ENCODE data around the gene MTMR3.

The MTMR3 gene

DNA sequence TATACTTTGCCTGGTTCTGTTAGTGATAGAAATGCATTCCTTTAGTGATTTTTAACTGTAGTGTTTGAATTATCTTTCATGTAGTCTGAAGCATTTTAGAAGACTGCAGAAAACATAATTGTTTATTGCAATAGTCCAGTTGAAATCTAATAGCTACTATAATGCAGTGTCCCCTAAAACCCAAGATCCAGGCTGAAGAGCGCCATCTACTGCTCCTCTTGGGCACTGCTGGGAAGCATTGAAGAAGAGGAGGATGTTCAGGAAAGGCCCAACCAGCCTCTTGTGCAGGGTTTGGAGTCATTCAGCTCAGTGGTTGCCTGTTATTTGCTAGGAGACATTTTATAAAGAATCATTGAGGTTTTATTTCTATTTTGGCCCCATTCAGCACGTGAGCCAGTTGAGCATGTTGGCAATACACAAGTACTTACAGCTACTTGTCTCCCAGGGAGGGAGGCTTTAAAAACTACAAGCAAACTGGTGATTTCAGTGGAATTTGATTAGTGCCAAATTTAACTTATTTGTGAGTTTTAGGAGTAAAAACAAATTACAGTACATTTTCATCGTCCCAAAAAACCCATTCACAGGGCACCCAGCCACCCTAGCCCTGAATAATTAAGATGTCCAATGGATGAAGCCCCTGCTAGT is 122.4 kb downstream of the MTMR3 start:
- no peak for DNase-seq

DNA sequence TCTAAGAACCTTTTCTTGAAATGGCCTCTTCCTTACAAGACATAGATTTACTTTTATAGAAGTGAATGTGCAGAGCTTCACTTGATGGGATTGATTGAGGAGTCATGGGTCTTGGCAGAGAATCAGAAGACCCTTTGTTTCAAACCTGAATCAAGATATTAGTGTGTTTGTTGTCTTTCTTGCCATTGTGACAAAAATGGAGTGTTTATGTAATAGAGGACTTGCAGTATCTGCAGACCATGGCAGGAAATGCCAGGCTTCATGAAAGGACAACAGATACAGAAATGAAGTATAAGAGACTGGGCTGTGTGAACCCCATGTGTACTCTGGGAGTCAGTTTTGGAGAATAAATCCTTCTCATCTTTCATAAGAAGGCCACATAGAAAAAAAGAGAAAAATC is 124.4 kb downstream of the MTMR3 start:
- DNase-seq = no peak

DNA sequence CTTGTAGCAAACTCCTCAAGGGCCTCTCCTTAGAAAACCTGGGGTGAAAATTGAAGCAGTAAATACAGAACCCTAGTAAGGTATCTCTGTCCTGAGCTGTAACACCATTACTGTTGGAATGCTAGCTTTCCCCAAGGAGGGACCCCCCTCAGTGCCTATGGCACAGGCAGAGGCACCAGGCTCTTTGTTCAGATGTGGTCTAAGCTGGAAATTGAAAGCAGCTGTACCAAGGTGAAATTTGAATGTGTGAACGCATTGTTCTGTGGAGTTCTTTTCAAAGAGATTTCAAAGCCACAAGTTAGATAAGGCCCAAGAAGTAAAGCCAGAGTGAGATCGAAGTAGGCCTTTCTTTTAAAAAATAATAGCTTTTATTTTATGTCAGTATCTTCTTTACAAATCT is 125.4 kb downstream of the MTMR3 start:
- no peak for DNase-seq

DNA sequence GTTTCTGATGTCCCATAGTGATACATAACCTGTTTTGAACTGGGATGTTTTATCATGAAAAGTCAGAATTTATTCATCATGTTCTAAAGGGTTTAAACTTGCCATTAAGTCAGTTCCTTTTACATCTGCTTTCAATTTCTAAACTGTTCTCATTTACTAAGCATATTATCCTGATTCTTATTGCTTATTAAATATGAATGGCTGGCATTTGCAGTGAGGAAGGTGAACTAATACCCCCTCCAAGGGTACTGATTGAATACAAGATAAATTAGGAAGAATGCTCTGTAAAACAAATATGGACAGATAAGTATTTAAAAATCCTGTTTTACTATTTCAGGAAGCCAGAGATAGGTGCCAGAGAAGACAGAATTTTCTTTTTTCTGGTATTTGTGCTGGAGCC is 126.5 kb downstream of the MTMR3 start:
- no peak for DNase-seq

DNA sequence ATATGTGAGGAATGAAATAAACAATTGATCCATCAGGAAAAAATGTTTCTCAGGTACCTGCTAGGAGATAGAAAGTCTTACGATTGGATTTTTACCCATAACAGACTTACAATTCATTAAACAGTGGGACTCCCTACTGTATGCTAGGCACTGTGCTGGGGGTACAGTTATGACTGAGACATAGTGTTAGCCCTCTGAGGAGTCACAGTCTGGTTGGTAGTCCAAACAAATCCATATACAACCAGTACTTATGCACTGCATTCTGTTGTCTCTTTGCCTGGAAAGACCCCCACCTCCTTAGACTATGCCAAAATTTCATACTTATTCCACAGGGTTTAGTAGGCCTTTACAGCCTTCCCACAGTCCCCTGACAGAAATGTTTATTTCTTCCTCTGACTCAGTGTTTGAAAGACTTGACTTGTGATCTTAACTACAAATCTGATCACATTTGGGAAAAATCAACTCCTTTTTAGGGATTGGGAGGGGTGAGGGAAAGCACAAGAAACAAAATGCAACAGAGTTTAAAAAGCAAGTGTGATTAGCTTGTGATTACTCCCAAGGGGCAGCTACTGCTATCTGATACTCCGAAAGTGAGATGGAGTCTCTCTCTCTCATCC is 127.9 kb downstream of the MTMR3 start:
- no peak for DNase-seq

DNA sequence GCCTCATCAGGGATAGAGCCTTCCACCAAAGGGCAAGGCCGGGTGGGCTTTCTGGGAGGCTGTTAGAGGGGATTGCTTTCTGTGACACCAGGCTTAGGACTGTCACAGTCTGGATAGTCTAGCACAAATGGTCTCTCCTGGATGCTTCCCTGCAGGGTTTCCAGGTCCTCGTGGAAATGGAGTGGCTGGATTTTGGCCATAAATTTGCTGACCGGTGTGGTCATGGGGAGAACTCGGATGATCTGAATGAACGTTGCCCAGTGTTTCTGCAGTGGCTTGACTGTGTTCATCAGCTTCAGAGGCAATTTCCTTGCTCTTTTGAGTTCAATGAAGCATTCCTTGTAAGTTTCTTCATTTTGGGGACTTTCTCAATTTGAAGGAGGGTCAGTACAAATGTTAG is 130.2 kb downstream of the MTMR3 start:
- DNase-seq = no peak

DNA sequence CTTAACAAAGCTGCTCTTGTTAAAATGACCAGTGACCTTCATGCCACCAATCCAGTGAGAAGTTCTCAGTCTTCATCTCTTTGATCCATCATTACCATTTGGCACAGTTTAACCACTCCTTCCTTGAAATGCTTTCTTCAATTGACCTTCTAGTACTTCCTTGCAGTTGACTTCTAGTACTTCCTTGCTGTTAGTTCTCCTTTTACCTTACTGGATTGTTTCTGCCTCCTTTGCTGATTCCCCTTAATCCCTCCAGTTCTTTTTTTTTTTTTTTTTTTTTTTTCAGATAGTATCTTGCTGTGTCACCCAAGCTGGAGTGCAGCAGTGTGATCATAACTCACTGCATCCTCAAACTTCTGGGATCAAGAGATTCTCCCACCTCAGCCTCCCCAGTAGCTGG is 131.3 kb downstream of the MTMR3 start:
- no peak for DNase-seq

DNA sequence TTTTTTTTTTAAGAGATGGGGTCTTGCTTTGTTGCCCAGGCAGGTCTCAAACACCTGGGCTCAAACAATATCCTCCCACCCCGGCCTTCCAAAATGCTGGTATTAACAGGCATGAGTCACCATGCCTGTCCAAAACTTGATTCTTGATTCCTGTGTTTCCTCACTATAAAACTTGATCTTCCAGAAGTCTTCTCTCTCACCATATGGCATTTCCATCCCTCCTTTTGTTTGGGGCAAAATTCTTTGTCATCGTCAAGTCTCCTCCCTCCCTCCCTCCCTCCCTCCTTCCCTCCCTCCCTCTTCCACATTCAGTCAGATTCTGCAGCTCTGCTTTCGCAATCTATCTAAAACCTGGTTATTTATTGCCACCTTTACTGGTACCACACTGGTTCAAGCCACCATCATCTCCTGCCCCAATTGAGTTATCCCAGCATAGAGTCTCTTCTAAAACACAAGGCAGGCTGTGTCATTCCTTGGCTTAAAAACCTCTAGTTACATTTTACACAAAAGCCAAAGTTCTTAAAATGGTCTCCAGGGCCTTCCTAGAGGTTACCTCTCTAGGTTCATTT is 132.3 kb downstream of the MTMR3 start:
- DNase-seq = no peak

DNA sequence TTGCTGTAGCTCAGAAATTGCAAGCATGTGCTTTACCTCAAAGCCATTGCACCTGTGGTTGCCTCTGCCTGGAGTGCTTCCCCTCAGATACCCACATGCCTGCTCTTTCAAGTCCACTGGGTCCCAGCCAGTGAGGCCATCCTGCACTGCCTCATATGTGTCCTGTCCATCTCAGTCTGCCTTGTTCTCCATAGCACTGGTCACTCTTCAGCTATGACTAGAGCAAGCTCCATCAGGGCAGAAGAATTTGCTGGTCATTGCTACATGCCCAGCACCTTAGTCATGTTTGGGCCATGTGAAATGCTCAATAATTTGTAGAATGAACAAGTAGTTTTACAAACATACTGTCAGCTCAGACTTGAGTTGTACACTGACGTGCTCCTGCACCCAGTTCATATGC is 132.9 kb downstream of the MTMR3 start:
- no peak for DNase-seq

DNA sequence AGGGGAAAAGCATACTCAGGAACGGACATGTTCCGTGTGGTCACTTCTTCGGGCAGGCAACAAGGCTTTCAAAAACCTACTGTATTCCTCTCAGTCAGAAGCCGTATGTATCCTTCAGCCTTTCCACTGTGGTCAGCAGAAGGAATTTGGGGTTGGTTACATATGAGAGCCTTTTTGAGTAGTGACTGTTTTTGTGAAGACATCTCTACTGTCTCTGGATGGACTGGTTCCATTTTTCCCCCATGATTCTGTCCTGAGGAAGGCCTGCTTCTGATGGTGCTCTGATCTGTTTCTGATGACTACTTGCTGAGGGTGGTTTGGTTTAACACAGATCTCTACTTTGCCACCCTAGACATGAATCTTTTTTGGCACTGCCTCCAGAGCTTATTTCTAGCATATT is 133.6 kb downstream of the MTMR3 start:
- DNase-seq = no peak

DNA sequence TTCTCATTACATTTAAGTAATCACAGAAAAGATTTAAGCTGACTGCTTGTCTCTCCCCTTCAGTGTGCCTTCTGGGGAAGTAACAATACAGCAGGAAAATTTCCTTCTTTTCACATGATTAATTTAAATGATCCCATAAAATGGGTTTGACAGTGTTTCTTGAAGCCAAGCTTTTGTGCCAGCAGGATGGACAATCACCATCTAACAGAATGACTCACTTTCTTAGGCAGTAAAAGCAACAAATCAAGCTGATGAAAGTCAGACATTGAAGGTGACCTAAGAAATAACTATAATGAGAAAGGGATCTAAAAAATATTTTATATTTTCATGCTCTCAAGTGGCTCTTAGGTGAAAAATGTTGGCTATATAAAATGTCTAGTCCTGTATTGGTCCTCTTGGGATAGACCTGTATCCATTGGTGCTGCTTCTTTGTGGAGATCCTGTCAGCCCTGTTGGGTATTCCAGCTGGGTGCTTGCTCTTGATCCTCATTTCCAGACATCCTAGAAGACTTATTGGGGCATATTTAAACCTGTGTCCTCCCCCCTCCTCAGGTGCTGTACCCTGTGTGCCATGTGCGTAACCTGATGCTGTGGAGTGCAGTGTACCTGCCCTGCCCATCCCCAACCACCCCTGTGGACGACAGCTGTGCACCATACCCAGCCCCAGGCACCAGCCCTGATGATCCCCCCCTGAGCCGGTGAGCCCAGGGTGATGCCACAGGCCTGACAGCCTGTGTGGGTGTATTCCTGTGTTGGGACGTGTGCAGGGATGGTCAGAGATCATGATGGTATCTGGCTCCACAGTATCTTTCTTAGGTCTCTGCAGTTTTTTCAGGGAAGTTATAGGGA is 134.6 kb downstream of the MTMR3 start:
- DNase-seq = no peak

DNA sequence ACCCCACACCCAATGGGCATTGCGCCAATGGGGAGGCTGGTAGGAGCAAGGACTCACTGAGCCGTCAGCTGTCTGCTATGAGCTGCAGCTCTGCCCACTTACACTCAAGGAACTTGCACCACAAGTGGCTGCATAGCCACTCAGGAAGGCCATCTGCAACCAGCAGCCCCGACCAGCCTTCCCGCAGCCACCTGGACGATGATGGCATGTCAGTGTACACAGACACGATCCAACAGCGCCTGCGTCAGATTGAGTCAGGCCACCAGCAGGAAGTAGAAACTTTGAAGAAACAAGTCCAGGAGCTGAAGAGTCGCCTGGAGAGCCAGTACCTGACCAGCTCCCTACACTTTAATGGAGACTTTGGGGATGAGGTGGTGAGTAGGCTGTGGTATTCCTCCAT is 137.5 kb downstream of the MTMR3 start:
- no peak for DNase-seq

DNA sequence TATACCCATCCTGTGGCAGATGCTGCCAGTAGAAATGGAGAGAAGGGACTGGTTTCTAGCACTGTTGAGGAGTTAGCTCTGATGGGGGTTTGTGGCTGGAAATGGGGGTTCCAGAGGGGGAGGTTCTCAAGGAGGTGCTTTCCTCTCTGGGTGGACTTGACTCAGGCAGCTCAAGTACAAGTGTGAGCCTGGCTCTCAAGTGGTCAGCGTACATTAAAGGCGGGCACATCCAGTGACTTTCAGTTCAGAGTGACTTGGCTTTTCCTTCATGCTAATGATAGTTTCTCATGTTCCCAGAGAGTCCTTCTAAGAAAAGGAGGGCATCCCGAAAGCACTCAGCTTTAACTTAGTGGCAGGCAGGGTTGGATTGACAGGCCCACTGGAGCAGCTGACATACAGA is 138.4 kb downstream of the MTMR3 start:
- DNase-seq = no peak

DNA sequence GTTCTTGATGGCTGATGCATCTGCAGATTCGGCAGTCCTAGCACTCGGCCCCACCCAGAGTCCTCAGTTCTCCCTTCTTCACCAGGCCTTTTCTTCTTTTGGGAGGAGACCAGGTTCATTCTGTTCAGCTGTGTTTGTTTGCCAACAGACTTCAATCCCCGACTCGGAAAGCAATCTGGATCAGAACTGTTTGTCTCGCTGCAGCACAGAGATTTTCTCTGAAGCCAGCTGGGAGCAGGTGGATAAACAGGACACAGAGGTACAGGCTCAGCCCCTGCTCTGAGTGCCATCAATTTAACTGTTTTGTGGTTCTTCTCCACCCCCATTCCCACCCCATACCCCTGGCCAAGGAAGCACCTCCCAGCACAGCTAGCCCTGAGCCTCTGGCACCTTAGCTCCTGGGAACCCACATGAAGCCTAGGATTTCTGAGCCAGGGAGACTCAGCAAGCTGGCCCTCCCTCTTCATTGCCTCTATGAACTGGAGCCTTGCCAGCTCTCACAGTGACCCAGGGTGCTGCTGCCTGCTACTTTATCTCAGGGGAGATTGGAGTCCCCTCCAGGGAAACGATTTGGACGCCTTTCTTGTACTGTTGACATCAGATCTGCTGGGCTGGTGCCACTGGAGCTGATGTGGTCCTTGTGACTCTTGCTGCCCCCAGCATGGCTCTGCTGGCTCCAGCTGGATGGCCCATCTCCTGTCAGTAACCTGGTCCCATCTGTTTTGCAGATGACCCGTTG is 139.1 kb downstream of the MTMR3 start:
- no peak for DNase-seq

DNA sequence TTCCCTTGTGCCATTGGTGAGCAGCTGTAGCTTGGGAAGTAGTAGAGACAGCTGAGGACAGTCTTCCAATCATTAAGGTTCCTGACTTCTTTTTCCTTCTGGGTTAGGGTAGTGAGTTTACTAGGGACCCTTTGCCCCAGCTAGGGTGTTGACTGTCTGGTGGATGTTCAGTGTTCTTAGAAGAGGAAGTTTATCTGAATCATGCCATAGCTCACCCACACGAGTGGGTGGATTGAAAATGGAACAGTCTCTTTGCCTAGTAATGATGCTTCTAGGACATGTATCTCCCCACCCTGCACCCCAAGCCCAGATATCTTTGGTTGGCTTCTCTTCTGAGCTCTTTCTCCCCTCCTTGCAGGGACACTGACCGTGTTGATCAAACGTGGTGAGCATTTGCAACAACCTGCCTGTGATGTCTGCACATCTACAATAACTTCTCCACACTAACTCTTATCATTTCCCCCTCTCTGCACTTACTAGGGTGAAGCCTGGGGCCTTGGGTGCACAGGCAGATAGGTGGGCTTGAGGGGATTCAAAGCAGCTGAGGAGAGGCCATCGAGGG is 140.2 kb downstream of the MTMR3 start:
- DNase-seq = no peak

DNA sequence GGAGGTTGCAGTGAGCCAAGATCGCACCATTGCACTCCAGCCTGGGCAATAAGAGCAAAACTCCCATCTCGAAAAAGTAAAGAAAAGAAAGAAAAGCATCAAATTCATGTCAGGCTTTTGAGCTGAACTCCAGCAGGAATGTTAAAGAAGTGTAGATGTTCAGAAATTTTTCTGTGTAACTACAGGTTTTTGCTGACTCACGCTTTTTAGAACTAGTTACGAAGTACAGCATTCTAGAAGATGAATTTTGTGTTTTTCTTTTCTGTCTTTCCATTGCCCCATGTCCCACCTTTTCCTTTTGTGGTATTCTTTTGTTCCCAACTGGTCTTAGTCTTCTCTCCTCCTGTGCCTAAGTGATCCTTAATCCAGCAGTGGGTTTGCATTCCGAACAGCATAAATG is 141.3 kb downstream of the MTMR3 start:
- no peak for DNase-seq

DNA sequence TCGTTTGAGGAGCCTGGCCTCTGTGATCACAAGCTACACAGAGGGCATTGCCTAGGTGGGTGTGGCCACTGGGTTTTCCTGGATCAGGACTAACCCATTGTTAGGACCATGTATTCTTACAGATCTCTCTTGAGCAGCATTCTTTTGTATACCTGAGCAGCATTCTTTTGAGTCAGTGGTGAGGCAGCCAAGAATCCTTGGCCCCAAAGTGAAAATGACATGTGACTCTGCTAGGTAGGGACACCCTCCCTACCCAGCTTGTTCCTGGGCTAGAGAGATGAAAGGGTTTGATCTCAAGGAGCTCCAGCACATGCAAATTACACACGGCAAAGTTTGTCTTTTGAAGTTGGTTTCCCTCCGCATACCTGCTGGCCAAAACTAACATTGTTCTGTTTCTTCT is 142.2 kb downstream of the MTMR3 start:
- DNase-seq = no peak

DNA sequence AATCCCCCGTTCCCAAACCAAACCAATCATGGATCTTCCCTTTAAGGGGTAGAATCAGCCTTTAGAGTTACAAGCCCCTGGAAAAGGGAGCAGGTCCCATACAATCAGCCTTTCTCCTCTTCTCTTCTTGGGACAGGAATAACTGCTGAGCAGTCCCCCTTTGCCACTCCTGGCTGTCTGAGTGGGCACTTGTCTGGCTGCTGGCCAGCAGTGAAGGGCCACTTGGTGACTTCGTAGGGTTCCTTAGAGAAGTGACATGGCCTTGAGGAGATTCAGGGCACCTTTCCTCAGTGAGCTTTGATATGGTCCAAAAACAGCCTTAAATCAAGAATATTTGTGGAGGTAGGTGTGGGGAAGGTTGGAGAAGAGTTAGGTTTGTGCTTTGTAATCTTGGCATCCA is 143.8 kb downstream of the MTMR3 start:
- DNase-seq = no peak

DNA sequence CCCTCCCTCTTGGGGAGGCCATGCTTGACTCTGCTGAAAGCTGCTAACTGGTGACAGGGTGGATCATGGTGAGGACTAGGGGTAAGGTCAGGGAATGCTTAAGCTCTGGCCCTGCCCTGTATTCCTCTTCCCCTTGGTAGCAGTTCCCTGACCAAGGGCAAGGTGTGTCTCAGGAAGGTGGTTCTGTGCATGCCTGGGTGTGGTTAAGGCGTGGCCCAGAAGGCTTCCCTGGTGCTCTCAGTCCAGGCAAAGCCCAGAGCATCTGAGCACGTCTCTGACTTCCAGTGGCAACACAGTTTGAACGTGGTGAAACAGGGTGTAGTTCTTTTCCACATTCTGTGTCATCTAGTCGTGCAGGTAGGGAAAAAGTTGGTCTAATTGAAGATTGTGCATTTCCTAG is 144.2 kb downstream of the MTMR3 start:
- no peak for DNase-seq

DNA sequence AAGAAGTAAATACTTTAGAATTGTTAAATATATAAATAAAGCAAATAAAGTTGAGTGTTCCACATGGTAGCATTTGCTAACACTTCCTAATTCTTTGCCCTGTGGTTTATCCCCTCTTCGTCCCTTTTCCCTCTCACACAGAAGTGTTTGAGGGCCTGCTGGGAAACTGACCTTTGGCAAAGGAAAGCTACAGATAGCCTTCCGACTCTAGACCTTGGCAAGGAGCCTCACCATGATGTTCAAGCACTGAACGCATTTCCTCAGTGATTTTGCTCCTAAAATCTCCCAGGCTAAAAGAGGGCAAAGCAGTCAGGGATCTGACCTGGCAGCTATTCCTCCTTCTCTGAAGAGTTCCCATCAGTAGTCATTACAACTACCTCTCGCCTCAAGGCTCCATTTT is 144.8 kb downstream of the MTMR3 start:
- no peak for DNase-seq

DNA sequence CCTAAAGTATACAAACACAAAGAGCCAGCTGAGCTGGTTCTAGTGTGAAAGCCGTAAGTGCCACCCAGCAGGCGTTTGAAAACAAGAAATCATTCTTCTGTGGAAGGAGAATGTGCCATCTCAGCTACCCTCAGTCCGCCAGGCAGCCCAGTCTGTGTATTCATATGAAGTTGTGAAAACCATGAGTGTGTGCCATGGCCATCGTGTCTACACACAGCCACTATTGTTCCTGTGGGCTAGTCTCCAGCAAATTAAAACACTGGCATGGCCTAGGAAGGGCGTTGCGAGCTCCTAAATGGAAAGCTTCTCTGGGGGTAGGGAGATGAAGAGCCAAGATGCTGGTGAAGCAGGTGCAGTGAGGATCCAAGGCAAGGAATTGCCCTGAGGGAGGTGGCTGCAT is 145.8 kb downstream of the MTMR3 start:
- DNase-seq = no peak

DNA sequence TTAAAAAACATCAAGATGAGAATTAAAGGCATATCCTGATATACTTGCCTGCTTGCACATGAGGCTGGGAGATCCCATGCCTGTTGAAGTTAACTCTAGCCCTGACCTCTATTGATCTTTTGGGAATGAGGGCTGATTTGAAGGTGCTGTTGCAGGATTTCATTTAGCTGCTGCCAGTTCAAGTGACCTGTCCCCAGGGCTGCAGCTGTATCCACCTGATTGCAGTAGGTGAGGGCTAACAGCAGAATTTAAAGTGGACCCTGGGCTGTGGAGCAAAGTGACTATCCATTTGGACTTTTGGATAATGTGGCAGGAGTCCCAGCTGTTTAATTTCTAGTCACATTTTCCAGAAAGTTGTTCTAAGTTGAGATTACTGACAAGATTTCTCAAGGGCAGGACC is 146.5 kb downstream of the MTMR3 start:
- DNase-seq = no peak

DNA sequence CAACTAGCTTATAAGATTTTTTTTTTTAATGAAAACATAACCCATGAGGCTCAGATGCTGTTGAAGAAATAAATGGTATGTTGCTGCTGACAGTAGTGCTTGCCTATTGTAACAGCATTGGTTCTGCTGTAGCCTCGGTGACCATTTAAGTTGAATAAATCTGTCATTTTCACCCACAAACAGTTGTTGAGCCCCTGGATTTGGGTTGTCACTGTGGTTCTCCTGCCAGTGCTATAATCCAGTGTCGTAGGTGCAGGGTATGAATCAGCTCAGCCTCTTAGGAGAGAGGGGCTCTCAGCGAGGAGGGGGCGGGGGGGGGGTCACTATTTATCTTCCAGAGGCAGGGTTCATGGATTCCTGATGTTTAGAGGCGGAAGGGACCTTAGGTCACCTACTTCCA is 147.4 kb downstream of the MTMR3 start:
- no peak for DNase-seq
